ENCODE results near the gene EEFSEC.

GRCh38 chr3:128218548-128219257 is 65.4 kb downstream of the EEFSEC start:
- TF ChIP-seq, protein P1, sequence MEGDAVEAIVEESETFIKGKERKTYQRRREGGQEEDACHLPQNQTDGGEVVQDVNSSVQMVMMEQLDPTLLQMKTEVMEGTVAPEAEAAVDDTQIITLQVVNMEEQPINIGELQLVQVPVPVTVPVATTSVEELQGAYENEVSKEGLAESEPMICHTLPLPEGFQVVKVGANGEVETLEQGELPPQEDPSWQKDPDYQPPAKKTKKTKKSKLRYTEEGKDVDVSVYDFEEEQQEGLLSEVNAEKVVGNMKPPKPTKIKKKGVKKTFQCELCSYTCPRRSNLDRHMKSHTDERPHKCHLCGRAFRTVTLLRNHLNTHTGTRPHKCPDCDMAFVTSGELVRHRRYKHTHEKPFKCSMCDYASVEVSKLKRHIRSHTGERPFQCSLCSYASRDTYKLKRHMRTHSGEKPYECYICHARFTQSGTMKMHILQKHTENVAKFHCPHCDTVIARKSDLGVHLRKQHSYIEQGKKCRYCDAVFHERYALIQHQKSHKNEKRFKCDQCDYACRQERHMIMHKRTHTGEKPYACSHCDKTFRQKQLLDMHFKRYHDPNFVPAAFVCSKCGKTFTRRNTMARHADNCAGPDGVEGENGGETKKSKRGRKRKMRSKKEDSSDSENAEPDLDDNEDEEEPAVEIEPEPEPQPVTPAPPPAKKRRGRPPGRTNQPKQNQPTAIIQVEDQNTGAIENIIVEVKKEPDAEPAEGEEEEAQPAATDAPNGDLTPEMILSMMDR (IDR thresholded peaks at IDR 0.05), result no peak
- TF ChIP-seq POLR2AphosphoS5 (IDR thresholded peaks at IDR 0.05), result no peak
- no peak for TF ChIP-seq POLR2A (IDR thresholded peaks at IDR 0.05)

Measured in breast epithelium (tissue), 3 donors.